SK-N-MC (cell line): Measurements from ENCODE around the gene PLIN5.

ENCODE experiments used
- DNase-seq: peaks from one replicate; pipeline ENCODE4 v3.0.0-alpha.2; 2011; ENCODE audit warnings: low read depth, low spot score
- H3K27ac ChIP-seq: fragments of 200-600 bp; sonication (generic); 2 replicates; pipeline ENCODE4 v1.5.1; 2016; ENCODE audit warnings: mixed run types
- H3K36me3 ChIP-seq: fragments of 200-600 bp; sonication (generic); 2 replicates; pipeline ENCODE4 v1.6.1; 2017; ENCODE audit warnings: antibody characterized with exemption, low read length, mixed read lengths; ENCODE audit not compliant: insufficient read depth
- H3K4me3 ChIP-seq: fragments of 200-600 bp; sonication (generic); 2 replicates; pipeline ENCODE4 v1.5.1; 2016
- H3K9ac ChIP-seq: fragments of 200-600 bp; sonication (generic); 2 replicates; pipeline ENCODE4 v1.8.0; 2017; ENCODE audit warnings: mixed run types, mixed read lengths; ENCODE audit not compliant: insufficient read length
- H3K9me3 ChIP-seq: fragments of 200-600 bp; sonication (generic); 2 replicates; pipeline ENCODE4 v1.6.1; 2017; ENCODE audit warnings: low read depth, mild to moderate bottlenecking, antibody characterized with exemption, low read length, moderate library complexity, mixed read lengths
- EZH2 ChIP-seq: fragments of 200-600 bp; sonication (generic); IDR thresholded peaks from one replicate; pipeline ENCODE4 v1.6.1; 2017; ENCODE audit warnings: antibody characterized with exemption
- FOXP2 ChIP-seq: optimal IDR thresholded peaks from 2 replicates; pipeline ENCODE3; 2011; ENCODE audit warnings: mild to moderate bottlenecking, moderate library complexity; ENCODE audit not compliant: insufficient read depth; ENCODE audit errors: extremely low read length, control extremely low read depth
- POLR2AphosphoS5 ChIP-seq: IDR thresholded peaks from 2 replicates; pipeline ENCODE4 v1.6.1; 2012; ENCODE audit warnings: mild to moderate bottlenecking, low read depth, low read length, borderline replicate concordance

PLIN5 gene

DNA sequence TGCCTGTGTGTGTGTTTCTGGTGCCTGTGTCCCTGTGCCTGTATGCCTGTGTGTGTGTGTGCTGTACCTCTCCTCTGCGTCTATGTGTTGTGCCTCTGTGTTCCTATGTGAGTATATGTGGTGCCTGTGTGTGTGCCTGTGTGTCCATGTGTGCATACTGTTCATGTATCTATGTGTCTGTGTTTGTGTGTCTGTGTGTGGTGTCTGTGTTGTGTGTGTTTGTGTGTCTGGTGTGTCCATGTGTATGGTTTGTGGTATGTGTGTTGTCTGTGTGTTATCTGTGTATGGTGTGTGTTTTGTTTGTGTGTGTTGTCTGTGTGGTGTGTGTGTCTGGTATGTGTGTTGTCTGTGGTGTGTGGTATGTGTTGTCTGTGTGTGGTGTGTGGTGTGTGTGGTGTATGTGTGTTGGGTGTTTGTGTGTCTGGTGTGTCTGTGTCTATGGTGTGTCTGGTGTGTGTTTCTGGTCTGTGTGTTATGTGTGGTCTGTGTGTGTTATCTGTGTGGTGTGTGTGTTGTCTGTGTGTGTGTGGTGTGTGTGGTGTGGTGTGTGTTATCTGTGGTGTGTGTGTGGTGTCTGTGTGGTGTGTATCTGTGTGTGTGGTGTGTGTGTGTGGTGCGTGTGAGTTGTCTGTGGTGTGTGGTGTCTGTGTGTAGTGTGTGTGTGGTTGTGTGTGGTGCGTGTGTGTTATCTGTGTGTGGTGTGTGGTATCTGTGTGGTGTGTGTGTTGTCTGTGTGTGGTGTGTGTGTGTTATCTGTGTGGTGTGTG lies 42.5 kb downstream of the PLIN5 start:
- Histone ChIP-seq H3K27ac (no peak overlapping the region), H3K9ac (no peak overlapping the region), H3K36me3 (peaks cover 11% of the 10 kb centered on the region; the same call in 1 of the 2 replicates), H3K4me3 (no peak overlapping the region), H3K9me3 (no peaks in the 10 kb centered on the region)
- no peak for TF ChIP-seq POLR2AphosphoS5
- no peak for TF ChIP-seq FOXP2
- no peak for TF ChIP-seq EZH2
- no peak for DNase-seq

DNA sequence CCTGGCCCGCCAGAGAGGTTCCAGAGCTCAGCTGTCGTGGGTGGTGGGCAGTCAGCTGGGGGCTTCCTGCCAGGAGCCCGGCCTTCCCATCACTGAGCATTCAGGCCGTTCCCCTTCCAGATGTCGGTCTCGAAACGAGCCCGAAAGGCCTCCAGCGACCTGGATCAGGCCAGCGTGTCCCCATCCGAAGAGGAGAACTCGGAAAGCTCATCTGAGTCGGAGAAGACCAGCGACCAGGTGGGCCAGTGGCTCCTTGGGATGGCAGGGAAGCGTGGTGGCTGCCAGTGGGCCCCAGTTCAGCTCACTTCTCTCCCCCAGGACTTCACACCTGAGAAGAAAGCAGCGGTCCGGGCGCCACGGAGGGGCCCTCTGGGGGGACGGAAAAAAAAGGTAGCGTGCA lies 43.6 kb downstream of the PLIN5 start:
- Histone ChIP-seq H3K9ac (no peak overlapping the region), H3K36me3 (peaks cover 11% of the 10 kb centered on the region; the same call in 1 of the 2 replicates), H3K4me3 (no peak overlapping the region), H3K9me3 (no peaks in the 10 kb centered on the region), H3K27ac (no peak overlapping the region)
- TF ChIP-seq POLR2AphosphoS5 (no peak), FOXP2 (no peak), EZH2 (no peak)
- DNase-seq: no peak

- Histone ChIP-seq H3K36me3 (peaks cover 14% of the 10 kb centered on the region; the same call in 1 of the 2 replicates), H3K27ac (no peak overlapping the region), H3K9me3 (no peaks in the 10 kb centered on the region), H3K9ac (no peak overlapping the region), H3K4me3 (no peak overlapping the region)
- DNase-seq: no peak
- TF ChIP-seq POLR2AphosphoS5 (no peak), EZH2 (no peak), FOXP2 (no peak)
Observed at GRCh38 chr19:4488496-4488895, 46.5 kb downstream of the PLIN5 start.

DNA sequence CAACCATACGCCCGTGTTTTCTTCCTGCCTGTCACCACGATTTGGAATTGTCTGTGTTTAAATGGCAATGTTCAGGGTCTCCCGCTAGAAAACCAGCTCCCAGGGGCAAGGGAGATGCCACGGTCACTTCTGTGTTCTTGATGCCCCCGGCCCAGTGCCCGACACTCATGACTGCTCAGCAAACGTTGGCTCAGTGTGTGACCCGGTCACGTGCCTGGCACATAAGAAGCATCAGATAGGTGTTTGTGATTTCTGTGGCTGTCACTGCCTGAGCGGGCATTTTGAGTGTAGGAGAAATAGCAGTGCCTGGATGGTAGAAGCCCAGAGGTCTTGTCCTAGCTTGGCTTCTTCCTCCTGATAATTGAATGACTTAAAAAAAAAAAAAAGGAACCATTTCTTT lies 47.5 kb downstream of the PLIN5 start:
- Histone ChIP-seq H3K4me3 (no peak overlapping the region), H3K36me3 (peaks cover 11% of the 10 kb centered on the region; the same call in 1 of the 2 replicates)
- no peak for DNase-seq

GRCh38 chr19:4483385-4483784 lies 51.6 kb downstream of the PLIN5 start:
- TF ChIP-seq POLR2AphosphoS5 (no peak), EZH2 (no peak), FOXP2 (no peak)
- Histone ChIP-seq H3K9ac (no peak overlapping the region), H3K4me3 (no peak overlapping the region), H3K9me3 (no peaks in the 10 kb centered on the region), H3K36me3 (peaks cover 2% of the 10 kb centered on the region; the same call in 1 of the 2 replicates), H3K27ac (no peak overlapping the region)
- DNase-seq: no peak

More for the DNA sequence above, 47.5 kb downstream of the PLIN5 start:
- Histone ChIP-seq H3K9ac (no peak overlapping the region), H3K9me3 (no peaks in the 10 kb centered on the region), H3K27ac (no peak overlapping the region)
- TF ChIP-seq EZH2: no peak
- no peak for TF ChIP-seq FOXP2
- TF ChIP-seq POLR2AphosphoS5: no peak

DNA sequence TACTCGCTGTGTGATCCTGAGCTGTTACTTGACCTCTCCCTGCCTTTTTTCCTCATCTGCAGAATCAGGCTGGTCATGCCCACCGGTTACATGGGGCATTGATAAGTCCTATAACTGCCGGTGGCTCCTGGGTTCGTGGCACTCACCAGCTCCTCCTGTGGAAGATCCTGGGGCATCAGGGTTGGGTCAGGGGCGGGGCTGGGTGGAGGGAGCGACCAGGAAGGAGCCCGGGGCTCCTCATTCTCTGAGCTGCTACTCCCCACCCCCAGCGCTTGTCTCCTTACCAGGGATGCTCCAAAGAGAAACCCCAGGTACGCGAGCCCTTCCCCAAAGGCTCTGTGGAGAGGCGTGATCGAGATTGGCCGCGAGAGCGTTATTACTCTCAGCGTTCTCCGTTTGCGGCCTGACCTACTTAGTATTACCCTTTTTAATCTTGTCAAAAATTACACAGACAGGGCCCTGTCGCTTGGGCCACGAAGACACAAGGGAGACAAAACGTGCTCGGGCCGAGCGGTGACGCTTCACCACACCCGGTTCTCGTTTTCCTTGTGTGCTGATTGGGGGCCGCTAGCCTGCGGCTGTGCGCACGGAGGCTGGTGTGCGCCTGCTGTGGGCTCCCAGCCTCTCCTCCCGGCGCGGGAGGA lies 52.2 kb downstream of the PLIN5 start:
- Histone ChIP-seq H3K9me3 (no peaks in the 10 kb centered on the region), H3K36me3 (peaks cover 2% of the 10 kb centered on the region; the same call in 1 of the 2 replicates), H3K9ac (no peak overlapping the region), H3K27ac (no peak overlapping the region), H3K4me3 (no peak overlapping the region)
- TF ChIP-seq FOXP2: no peak
- TF ChIP-seq POLR2AphosphoS5: no peak
- no peak for DNase-seq

GRCh38 chr19:4477034-4477801 lies 57.8 kb downstream of the PLIN5 start:
- no peak for TF ChIP-seq EZH2
- TF ChIP-seq POLR2AphosphoS5: no peak
- no peak for TF ChIP-seq FOXP2
- H3K4me3 ChIP-seq: no peak overlapping the region
- H3K36me3 ChIP-seq: peaks cover 19% of the 10 kb centered on the region; the same call in 1 of the 2 replicates
- no peak overlapping the region for H3K9ac ChIP-seq
- DNase-seq: no peak
- H3K9me3 ChIP-seq: no peaks in the 10 kb centered on the region
- no peak overlapping the region for H3K27ac ChIP-seq

DNA sequence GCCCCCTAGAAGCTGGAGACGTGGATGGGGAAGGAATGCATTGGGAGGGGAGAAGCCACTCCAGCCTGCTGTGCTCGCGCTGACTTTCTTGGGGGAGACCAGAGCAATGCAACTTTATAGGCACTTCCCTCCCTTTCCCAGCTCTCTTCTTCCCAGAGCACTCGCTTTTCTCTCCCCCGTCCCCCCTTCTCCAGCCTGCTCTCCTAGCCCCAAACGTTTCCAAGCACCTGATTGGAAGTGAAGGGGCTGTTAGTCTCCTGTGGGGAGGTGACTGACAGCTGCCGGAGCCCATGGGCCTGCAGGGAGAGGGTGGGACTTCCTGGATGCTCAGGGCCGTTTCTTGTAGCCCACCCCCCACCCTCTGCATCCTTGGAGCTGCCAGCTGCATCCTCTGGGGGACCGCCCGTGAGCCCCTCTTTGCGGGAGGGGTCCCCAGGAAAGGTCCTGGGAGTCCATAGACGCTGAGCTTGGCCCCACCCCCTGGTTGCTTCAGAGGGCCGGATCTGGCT lies 60.5 kb downstream of the PLIN5 start:
- H3K36me3 ChIP-seq: peaks cover 19% of the 10 kb centered on the region; the same call in 1 of the 2 replicates

More for the DNA sequence above, 60.5 kb downstream of the PLIN5 start:
- peak overlapping the region; percentile 51 for H3K9ac ChIP-seq
- no peak for TF ChIP-seq FOXP2
- TF ChIP-seq POLR2AphosphoS5: no peak
- no peak for TF ChIP-seq EZH2
- no peaks in the 10 kb centered on the region for H3K9me3 ChIP-seq
- DNase-seq: no peak
- H3K4me3 ChIP-seq: 0 out of 2 replicates have a peak overlapping the region, but pooled peaks have one; percentile 18
- no peak overlapping the region for H3K27ac ChIP-seq
